ENCODE measurements around the gene LMTK3. TPM values are rescaled to one million over a fixed set of nuclear protein-coding genes. Genes with fewer than 3 reads are reported as not detected.

The LMTK3 gene
- polyA plus RNA-seq, 1 of the 3 experiments (the other 2 are of a cell fraction) = 3.2 TPM

GRCh38 chr19:48543121-48543710 lies 31.6 kb upstream of the LMTK3 start (continued):
- TF ChIP-seq CTCF (IDR thresholded peaks at IDR 0.05) = no peak

DNA sequence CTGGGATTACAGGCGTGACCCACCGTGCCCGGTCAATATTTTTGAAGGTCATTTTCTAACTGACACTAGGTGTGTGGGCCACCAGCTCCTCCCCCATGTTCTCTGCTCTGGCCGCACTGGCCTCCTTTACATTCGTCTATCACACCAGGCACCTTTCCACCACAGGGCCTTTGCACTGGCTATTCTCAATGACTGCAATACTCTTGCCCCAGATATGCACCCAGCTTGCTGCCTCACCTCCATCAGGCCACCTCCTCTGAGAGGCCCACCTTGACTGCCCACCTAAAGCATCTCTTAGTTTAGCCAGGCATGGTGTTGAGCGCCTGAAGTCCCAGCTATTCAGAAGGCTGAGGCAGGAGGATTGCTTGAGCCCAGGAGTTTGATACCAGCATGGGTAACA lies 30.2 kb upstream of the LMTK3 start:
- Histone ChIP-seq H3K4me1 (ENCODE audit: control insufficient read depth in 1 of 2, insufficient read depth in 2 of 2, low read depth in 1 of 2, low read length in 1 of 2) (peaks cover 0 to 2% of the 10 kb centered on the region in 2 experiments; a peak in 1 of 4 replicates), H3K79me2 (ENCODE audit: insufficient read depth) (no peaks in the 10 kb centered on the region), H3K27ac (ENCODE audit: low read depth in 2 of 2, low read length in 1 of 2) (no peak overlapping the region), H3K9me2 (no peaks in the 10 kb centered on the region), H3K4me2 (no peak overlapping the region), H3K27me3 (ENCODE audit: insufficient read depth) (no peaks in the 10 kb centered on the region), H3F3A (replicated peaks; ENCODE audit: insufficient read depth) (no peaks in the 10 kb centered on the region), H3K9me3 (no peaks in the 10 kb centered on the region), H2AFZ (ENCODE audit: low read depth) (no peak overlapping the region), H3K9ac (no peak overlapping the region), H4K20me1 (ENCODE audit: insufficient read depth) (no peaks in the 10 kb centered on the region), H3K36me3 (replicated peaks in 1 of 2; ENCODE audit: control insufficient read depth in 1 of 2, insufficient read depth in 2 of 2, low read length in 1 of 2) (no peaks in the 10 kb centered on the region), H3K4me3 (ENCODE audit: low read depth in 2 of 2, low read length in 1 of 2) (no peak overlapping the region)
- no peak for DNase-seq
- ChIA-PET CTCF (interaction anchor here (2.0 kb wide), 1 partner anchor 52 kb away, joined by 6 read pairs; no protein-coding TSS in a partner anchor), POLR2A (no interaction called here)
- TF ChIP-seq GATA2 (CRISPR knock-in tag; IDR thresholded peaks at IDR 0.05) (no peak), RXRA (IDR thresholded peaks at IDR 0.05; ENCODE audit: borderline replicate concordance, low read depth) (no peak), TAF1 (IDR thresholded peaks at IDR 0.05; ENCODE audit: borderline replicate concordance, low read depth, low read length) (no peak), JUND (IDR thresholded peaks at IDR 0.05) (no peak), GABPA (IDR thresholded peaks at IDR 0.05; ENCODE audit: low read depth) (no peak), NFIC (IDR thresholded peaks at IDR 0.05; ENCODE audit: borderline replicate concordance) (no peak), ZBTB33 (IDR thresholded peaks at IDR 0.05; ENCODE audit: borderline replicate concordance, low read depth) (no peak), EP300 (IDR thresholded peaks at IDR 0.05; ENCODE audit: borderline replicate concordance in 1 of 2, low read depth in 1 of 2, low read length in 1 of 2) (no peak), POLR2AphosphoS5 (IDR thresholded peaks at IDR 0.05; ENCODE audit: low read depth, low read length) (no peak), FOXJ3 (CRISPR knock-in tag; IDR thresholded peaks at IDR 0.05) (no peak), ELF1 (IDR thresholded peaks at IDR 0.05) (no peak), CHD2 (IDR thresholded peaks at IDR 0.05; ENCODE audit: low read length, partially characterized antibody) (no peak), FOSL2 (IDR thresholded peaks at IDR 0.05; ENCODE audit: borderline replicate concordance, low read depth) (no peak), YY1 (IDR thresholded peaks at IDR 0.05; ENCODE audit: low read depth) (no peak), FOXM1 (IDR thresholded peaks at IDR 0.05; ENCODE audit: low read depth) (no peak), SIN3A (IDR thresholded peaks at IDR 0.05; ENCODE audit: borderline replicate concordance, low read depth, low read length) (no peak), MXI1 (IDR thresholded peaks at IDR 0.05; ENCODE audit: low read depth, low read length) (no peak)
- TF ChIP-seq, protein P1, sequence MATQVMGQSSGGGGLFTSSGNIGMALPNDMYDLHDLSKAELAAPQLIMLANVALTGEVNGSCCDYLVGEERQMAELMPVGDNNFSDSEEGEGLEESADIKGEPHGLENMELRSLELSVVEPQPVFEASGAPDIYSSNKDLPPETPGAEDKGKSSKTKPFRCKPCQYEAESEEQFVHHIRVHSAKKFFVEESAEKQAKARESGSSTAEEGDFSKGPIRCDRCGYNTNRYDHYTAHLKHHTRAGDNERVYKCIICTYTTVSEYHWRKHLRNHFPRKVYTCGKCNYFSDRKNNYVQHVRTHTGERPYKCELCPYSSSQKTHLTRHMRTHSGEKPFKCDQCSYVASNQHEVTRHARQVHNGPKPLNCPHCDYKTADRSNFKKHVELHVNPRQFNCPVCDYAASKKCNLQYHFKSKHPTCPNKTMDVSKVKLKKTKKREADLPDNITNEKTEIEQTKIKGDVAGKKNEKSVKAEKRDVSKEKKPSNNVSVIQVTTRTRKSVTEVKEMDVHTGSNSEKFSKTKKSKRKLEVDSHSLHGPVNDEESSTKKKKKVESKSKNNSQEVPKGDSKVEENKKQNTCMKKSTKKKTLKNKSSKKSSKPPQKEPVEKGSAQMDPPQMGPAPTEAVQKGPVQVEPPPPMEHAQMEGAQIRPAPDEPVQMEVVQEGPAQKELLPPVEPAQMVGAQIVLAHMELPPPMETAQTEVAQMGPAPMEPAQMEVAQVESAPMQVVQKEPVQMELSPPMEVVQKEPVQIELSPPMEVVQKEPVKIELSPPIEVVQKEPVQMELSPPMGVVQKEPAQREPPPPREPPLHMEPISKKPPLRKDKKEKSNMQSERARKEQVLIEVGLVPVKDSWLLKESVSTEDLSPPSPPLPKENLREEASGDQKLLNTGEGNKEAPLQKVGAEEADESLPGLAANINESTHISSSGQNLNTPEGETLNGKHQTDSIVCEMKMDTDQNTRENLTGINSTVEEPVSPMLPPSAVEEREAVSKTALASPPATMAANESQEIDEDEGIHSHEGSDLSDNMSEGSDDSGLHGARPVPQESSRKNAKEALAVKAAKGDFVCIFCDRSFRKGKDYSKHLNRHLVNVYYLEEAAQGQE (IDR thresholded peaks at IDR 0.05; ENCODE audit: low read depth, low read length) = no peak
- TF ChIP-seq, protein P2, sequence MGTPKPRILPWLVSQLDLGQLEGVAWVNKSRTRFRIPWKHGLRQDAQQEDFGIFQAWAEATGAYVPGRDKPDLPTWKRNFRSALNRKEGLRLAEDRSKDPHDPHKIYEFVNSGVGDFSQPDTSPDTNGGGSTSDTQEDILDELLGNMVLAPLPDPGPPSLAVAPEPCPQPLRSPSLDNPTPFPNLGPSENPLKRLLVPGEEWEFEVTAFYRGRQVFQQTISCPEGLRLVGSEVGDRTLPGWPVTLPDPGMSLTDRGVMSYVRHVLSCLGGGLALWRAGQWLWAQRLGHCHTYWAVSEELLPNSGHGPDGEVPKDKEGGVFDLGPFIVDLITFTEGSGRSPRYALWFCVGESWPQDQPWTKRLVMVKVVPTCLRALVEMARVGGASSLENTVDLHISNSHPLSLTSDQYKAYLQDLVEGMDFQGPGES (IDR thresholded peaks at IDR 0.05; ENCODE audit: low read depth, low read length) = no peak
- WGBS (ENCODE audit: low lambda C conversion rate) = 94% methylated on average over 6 of the region's 6 CpGs

All from SK-N-SH (cell line).